Myocyte (in vitro differentiated cells): Measurements from ENCODE around the gene MOB3B. TPM values are rescaled to one million over a fixed set of nuclear protein-coding genes. Genes with fewer than 3 reads are reported as not detected.

Experiments used
- DNase-seq: peaks from one replicate; pipeline ENCODE4 v3.0.0-alpha.2; 2012; ENCODE audit warnings: low read depth
- total RNA-seq: library from RNA; depleted of rRNA; stranded (reverse); fragments of >200 nt; gene quantifications from 2 replicates; pipeline ENCODE4 v1.2.3, GENCODE V29; 2014

MOB3B gene
- total RNA-seq, 1 donor from 2014 or later = not detected

DNA sequence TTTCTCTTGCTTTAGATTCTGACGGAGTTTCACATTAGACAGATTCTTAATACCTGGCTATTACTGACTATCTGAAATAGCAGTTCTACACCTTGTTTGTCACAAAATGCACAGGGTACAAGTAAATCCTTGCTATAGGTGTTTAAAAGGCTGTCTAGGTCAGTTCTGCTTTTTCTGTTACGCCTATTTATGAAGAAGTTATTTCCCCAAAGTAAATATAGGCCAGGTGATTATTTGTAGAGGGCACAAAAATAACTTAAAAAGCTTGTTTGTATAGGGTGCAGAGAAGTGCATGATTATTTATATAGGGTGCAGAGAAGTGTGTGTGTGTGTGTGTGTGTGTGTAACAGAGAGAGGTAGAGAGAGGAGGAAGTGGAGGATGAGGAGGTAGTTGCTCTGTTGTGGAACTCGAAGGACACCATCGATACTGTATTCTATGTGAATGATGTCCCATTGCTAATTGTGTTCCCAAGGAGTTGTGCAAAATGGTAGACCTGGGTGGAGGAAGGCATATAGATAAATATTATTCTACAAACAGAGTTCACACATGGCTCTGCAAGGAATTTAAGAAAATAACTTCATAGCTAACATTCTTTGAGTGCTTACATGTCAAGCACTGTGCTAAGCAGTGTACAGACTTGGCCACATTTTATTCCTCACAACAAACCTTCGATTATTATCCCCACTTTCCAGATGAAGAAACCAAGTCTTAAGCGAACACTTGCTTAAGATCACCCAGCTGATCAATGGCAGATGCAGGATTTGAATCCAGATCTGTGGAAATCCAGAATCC lies 136.4 kb downstream of the MOB3B start:
- no peak for DNase-seq

DNA sequence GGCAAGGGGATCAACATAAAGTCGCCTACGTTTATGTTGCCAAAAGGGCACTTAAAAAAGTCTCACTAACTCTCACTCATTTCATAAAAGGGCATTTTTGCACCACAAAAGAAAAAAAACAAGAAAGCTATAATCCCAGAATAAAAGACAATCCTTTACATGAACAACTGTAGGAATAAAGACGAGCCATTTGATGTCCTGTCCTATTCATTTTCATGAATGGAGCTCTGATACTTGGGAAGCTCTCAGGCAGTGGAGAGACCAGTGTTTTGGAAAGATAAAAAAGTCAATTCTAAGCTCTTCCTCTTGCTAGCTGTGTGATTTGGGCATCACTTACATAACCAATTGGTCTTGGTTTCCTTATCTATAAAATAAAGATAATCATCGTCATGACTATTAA lies 137.2 kb downstream of the MOB3B start:
- DNase-seq = no peak

DNA sequence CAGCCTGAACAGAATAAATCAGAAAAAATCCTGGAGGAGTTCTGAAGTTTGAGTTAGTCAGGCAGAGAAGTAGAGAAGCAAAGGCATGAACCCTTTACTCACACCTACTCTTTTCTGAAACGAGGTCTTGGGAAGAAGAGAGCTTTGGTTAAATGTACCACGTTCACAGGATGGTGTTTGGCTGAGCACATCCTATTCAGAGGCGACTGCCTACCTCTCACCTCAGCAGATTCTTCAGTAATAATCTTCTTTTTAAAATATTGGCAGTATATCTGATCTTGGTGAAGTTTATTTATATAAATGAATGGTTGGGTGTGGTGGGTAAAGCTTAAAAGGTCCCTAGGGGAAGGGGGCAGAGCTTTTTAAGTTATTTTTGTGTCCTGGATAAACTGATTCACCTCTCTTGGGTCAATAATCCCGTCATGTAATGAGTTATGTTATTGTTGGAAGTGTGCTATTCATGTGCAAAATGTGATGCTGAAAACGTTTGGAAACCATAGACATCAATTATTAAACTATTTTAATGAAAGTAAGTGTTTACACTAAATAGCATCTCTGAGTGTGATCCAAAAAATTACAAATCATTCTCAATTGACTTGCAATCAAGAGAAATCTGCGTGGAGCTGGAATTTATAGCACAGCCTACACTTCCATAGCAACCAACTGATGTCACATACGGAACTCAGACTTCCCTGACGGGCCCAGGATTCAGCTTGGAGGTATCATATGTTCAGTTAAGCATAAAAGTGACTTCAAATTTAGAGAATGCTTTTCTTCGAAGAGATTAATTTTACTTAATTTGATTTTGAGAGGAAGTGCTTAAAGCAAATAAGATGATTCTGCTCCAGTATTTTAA lies 138.3 kb downstream of the MOB3B start:
- no peak for DNase-seq

DNA sequence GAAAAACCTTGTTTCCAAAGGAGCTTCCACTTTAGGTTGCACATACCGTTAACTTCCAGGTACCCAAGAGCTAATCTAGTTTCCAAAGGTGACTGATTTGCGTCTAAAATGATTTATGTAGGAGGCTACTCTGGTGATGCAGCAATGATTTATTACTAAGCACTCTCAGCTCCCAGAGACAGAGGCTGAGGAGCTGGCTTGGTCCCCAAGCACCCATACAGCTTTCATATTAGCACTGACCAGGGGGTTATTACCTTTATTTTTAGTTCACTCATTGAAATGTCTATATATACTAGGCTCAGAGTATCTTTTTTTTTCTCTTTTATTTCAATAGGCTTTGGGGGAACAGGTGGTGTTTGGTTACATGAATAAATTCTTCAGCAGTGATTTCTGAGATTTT lies 141.5 kb downstream of the MOB3B start:
- DNase-seq = no peak

DNA sequence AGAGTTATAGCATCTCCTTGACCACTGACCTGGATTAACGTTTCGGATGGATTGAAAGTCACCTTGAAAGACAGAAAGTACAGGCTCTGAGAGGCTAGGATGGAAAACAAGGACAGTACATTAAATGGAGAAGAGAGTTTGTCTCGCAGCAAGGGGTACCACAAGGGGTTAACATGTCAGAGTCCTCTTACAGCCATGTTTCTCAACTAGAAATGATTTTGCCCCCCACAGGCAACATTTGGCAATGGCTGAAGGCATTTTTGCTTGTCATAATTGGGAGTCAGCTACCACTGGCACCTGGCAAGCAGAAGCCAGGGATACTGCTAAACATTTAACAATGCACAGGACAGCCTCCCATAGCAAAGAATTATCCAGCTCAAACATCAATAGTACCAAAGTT lies 141.9 kb downstream of the MOB3B start:
- no peak for DNase-seq

DNA sequence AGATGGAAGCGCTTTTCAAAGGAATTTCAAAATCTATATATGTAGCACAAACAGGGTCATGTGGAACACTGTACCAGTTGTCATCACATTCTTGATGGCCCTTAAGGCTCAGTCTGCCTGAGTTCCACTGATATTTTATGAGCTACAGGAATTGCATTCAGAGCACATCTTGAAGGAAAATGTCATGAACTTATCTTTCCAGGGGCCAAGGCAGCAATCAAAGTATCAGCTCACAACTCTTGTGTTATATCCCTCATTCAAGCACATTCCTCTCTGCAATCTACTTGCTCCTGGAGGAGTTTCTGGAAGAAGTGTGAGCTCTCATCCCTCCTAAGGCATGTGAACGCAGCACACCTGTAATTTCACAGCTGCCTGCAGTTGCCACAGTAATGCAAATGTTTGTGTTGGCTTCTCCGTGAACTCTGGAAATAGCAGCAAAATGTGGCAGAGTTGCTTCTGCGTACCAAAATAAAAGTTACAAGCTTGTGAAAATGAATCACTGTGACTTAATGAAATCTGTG lies 143.0 kb downstream of the MOB3B start:
- DNase-seq = no peak

DNA sequence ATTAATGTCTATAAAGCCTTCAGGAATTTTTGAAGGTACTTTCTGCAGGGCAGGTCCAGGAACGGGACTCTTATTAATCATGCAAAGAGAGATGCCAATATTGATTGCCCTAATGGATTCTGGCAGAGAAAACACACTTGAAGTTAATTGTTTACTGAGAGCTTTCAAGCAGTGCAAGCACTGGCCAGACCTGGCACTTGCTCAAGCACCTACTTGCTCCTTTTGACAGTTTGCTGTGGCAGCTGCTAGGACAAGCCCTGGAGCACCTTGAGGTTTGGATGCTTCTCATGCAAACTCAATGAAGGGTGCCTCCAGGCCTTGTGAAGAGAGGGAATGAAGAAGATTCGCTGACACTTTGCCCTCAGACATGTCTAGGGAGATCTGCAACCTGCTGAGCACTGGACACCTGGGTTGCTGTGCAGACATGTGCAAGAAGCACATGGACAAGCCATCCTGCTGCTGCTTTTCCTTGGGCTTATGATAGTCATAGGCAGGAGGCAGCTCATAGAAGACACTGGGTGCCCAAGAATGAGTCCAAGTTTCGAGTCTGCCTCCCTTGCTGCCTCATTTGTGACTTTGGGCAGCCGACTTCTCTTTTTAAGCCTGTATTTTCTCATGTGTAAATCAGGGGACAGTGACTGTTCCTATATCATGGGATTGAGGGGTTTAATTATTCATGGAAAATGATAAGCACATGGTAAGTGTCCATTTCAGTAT lies 143.8 kb downstream of the MOB3B start:
- no peak for DNase-seq

DNA sequence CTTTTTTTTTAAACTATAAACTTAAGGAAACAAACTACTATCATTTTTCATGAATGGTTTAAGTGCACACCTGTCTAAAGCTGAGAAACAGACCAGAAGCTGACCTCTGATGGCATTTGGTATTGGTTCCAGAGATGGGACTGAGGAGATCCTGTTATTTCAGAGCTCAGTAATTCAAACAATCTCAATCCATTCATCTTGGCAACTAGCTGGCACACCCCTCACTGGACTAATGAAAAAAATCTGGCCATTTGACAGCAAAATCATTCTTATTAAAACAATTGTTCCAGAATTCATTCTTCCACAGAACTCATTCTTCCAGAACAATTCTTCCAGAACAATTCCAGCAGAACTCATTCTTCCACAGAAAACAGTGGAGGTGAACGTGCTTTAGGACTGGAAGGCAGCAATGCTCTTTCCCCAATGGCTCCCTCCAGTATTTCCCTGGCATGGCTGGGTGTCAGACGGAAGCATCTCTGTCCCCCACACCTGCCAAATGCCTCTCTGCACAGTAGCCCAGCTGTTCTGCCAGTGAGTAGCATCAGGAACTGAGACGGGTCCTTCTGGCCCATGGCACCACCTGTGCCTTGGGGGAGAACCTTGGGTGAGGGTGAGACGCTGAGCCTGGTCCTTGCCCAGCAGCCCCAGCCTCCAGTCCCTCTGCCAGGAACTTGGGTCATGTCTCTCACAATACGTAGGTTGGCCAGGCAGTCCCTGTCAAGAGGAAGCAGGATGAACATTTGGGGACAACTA lies 145.2 kb downstream of the MOB3B start:
- no peak for DNase-seq

DNA sequence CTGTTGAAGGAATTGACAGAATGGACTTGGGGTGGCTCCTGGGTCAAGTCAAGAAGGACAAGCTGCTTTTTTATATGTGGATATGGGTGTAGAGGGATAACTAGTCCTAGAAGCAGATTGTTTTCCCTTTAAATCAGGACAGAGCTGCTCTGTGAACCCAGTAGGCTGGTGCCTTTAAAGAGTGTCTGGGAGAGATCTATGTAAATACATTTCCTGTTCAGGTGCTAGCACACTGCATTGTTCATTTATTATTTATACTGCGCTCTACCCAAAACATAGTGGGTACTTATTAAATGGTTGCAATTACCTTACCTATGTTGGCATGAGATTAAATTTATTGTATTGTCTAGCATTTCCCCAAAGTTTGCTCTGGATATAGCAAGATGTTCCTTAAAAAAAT lies 146.1 kb downstream of the MOB3B start:
- no peak for DNase-seq

DNA sequence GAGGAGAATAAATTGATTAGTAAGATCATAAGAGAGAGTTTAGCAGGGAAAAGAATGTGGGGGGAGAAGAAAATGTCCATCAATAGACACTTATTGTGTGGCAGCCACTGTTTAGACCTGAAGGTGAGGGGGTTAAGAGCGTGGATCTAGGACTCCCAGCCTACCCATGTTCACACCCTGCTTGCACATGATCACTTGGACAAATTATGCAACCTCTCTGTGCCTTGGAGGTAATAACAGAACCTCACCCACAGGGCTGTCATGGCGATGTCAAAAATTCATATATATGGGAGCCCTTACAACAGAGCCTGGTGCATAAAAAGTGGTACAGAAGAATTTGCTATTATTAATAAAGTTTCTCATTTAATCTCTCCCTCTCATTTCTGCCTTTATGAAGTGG lies 146.6 kb downstream of the MOB3B start:
- no peak for DNase-seq

DNA sequence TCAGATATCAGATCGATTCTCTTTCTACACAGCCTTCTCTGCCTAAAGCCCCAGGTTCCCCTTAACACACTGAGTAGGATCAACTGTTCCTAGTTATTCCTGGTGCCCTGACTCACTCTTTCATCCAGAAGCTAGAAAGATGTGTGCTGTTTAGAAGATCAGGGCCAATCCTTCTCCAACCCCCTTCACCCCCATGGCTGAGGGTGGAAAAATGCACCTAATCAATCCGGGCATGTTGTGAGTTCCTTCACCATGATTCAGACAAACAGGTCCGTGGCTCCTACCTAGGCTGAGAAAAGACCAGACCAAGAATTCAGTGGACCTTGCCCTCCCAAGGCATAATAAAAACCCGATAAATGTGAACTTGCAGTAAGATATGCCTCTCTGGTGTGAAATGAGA lies 147.3 kb downstream of the MOB3B start:
- DNase-seq = no peak

DNA sequence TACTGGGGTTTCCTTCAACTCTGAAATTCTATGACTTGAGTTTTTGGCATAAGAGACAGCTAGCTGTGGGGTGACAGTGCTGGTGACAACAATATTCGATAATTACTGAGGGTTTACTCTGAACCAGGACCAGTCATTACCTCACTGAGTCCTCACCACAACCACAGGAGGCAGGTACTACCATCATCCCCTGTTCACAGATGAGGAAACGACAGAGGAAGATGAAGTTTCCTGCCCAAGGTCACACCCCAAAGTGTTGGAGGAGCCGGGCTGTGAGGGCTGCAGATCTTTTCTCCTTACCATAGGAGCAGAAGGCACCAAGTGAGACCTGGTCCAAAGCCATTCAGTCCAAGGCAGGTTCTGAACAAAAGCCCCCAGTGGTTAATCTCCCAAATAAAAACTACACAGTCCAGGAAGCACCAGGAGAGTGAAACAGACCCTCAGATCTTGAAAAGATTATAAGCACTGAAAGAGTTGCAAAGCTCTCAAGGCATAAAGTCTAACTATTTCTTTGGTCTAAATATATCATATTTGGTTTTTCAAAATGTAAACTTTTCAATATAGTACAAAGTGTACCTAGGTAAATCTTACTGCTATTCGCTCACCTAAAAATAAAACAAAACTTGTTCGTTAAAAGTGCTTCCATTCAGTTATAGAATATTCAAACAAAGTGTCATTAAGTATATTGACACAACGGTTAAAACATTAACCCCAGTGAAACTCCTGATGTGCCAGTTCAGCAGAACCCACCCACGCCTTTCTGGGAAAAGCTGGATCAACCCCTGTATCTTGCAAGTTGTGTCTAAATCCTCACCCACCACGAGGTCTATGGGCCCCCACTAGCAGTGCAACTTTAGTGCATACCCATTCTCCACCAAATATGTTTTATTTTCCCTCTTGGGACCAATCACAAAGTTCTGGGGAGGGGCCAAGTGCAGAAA lies 150.0 kb downstream of the MOB3B start:
- no peak for DNase-seq

DNA sequence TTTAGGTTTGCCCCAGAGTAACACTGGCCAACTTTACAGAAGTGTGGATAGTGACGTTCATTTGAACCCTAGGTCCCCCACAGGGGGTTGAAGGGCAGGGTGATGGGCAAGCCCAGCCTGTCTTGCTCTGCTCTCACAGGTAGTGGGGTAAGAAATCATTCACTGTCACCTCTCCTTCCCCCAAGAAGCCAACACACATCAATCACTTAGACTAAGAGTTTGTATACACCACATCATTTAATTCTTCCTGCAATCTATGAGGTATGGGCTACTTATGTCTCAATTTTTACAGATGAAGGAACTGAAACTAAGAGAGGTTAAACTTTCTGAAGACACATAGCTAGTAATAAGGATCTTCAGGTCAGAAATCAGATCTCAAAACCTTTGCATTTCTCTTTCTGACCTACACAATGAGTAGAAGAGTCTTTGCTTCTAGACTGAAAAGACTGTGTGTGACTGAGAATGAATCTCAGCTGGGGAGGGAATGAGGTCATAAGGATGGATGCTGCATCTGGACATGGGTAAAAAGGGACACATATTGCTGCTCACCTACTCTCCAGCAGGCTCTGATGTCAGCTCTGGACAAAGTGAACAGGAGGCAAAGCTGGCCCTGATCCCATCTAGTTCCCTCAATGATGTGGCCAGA lies 151.7 kb downstream of the MOB3B start:
- no peak for DNase-seq

DNA sequence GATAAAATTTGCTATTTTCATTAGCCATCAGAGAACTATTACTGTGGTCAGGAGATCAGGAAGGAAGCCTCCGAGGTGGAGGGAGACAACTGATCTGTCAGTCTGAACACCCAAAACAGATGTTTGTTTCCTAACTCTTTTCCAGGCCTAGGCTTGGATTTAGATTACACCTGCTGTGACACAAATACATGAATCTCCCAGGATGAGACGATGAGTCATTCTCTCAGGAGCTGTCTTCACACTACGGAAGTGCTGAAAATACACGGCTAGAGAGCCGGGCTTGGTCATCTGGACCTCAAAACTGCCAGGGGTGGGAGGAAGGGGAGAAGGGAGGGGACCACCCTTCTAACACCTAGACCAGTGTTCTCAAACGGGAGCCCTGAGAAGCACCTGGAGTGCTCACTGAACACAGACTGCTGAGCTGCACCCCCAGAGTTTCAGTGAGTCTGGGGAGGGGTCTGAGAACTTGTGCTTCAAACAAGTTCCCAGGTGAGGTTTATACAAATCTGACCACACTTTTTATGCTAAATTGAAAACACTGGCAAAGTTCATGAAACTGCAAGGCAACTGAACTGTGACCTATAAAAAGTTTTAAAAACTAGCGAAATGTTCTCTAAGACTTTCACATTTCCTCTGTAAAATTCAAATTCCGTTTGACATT lies 152.3 kb downstream of the MOB3B start:
- DNase-seq = peak; percentile 36

DNA sequence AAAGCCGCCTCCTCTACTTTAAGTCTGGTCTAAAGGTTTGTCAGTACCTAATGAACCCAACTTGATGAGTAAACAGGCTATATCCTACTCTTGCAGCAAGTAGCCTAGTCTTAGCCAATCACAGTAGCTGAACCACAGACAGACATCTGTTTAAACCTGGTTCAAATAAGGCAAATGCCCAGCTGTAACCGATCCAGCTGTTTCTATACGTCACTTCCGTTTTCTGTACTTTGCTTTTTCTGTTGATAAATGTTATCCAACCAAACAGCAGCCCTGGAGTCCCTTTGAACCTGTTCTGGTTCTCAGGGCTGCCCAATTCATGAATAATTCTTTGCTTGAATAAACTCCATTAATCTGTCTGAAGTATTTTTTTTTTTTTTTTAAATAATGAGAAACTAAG lies 155.8 kb downstream of the MOB3B start:
- DNase-seq = no peak

DNA sequence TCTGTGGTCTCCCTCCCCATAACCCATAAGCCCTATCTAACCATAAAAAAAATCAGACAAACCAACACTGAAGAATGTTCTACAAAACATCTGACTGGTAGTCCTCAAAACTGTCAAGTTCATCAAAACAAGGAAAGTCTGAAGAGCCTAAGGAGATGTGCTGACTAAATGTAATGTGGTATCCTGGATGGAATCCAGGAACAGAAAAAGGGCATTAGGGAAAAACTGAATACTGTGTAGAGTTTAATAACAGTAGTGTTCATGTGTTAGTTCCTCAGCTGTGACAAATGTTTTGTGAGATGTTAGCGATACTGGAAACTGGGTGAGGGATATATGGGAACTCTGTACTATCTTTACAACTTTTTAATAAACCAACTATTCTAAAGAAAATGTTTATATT lies 157.0 kb downstream of the MOB3B start:
- no peak for DNase-seq

DNA sequence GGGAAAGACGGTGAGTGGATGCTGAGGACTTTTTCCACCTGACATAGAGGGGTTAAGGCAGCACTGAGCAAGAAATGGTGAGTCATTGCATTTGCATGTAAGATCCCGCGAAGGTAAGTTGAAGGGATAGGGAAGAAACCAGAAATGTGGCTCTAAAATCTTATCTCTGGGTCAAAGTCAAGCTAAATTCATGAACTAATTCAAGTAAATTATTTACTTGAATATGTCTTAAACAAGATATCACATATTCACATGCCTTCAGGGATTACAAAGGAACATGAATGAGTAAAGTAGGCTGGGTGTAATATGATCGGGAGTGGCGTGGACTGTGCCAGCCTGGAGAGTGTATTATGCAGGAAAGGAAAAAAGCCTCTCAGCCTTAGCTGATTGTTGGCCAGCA lies 158.2 kb downstream of the MOB3B start:
- DNase-seq = no peak

DNA sequence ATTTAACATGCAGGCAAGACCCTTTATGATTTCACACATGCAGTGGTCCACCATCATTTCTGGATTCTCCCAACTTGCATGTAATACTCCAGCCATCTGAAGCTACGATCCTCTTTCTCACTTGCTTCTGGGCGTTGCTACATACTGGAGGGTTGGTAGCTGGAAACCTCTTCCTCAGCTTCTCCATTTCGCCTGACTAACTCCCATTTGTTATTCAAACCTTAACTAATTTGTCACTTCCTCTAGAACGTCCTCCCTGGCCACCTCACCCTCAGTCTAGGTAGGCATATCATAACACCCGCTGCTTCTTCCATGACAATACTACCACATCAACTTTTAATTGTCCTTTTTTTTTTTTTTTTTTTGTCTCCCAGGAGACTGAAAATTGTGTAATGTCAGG lies 160.0 kb downstream of the MOB3B start:
- DNase-seq = no peak
